Thymus (tissue), 11 donors: Measurements from ENCODE around the gene COQ5. TPM values are rescaled to one million over a fixed set of nuclear protein-coding genes. Genes with fewer than 3 reads are reported as not detected.
A peak's percentile ranks its signal among the peaks of the same experiment; 100 is the strongest.

Experiments
- DNase-seq, 9 donors: peaks; one replicate each; pipeline ENCODE4 v3.0.0-alpha.2; 2013; ENCODE audit warnings: low spot score in 9 of 9, low read depth in 6 of 9, missing footprints in 1 of 9
- H3K27ac ChIP-seq, 2 donors: one replicate each; pipeline ENCODE4 v1.5.1; 2013; ENCODE audit warnings: control low read depth in 1 of 2, low read depth in 1 of 2, low read length in 1 of 2, mild to moderate bottlenecking in 1 of 2, moderate library complexity in 1 of 2
- H3K27me3 ChIP-seq, 2 donors: one replicate each; pipeline ENCODE4 v1.5.1; 2013; ENCODE audit warnings: low read length in 1 of 2; ENCODE audit not compliant: control insufficient read depth in 2 of 2, insufficient read depth in 1 of 2
- H3K36me3 ChIP-seq, 2 donors: one replicate each; pipeline ENCODE4 v1.5.1; 2013; ENCODE audit warnings: low read length in 1 of 2, mild to moderate bottlenecking in 1 of 2, moderate library complexity in 1 of 2; ENCODE audit not compliant: control insufficient read depth in 2 of 2, insufficient read depth in 2 of 2
- H3K4me1 ChIP-seq, 2 donors: one replicate each; pipeline ENCODE4 v1.5.1; 2013; ENCODE audit warnings: low read length in 2 of 2; ENCODE audit not compliant: control insufficient read depth in 2 of 2, insufficient read depth in 2 of 2
- H3K4me3 ChIP-seq, 2 donors: one replicate each; pipeline ENCODE4 v1.5.1; 2013; ENCODE audit warnings: low read length in 2 of 2, control low read depth in 1 of 2, mild to moderate bottlenecking in 1 of 2
- H3K9me3 ChIP-seq, 2 donors: one replicate each; pipeline ENCODE4 v1.5.1; 2013; ENCODE audit warnings: low read length in 1 of 2, mild to moderate bottlenecking in 1 of 2; ENCODE audit not compliant: control insufficient read depth in 2 of 2, insufficient read depth in 1 of 2
- WGBS: extraction: QIAGEN DNeasy Blood & Tissue Kit; methylation state at CpG from one replicate; pipeline ENCODE4 v1.1.7; 2013; 5-methylcytosine and 5-hydroxymethylcytosine counted together
- polyA plus RNA-seq: library from polyadenylated mRNA; stranded (reverse); fragments of 200-250 nt; gene quantifications from one replicate; pipeline ENCODE4 v1.2.3, GENCODE V29; 2013
- total RNA-seq: library from RNA; stranded (reverse); fragments of 120-200 nt; gene quantifications from one replicate; pipeline ENCODE4 v1.2.4, GENCODE V29; 2013
- donor health status: healthy.

The COQ5 gene
- total and polyA plus RNA-seq, 2 donors: 32.6 to 47.5 TPM

DNA sequence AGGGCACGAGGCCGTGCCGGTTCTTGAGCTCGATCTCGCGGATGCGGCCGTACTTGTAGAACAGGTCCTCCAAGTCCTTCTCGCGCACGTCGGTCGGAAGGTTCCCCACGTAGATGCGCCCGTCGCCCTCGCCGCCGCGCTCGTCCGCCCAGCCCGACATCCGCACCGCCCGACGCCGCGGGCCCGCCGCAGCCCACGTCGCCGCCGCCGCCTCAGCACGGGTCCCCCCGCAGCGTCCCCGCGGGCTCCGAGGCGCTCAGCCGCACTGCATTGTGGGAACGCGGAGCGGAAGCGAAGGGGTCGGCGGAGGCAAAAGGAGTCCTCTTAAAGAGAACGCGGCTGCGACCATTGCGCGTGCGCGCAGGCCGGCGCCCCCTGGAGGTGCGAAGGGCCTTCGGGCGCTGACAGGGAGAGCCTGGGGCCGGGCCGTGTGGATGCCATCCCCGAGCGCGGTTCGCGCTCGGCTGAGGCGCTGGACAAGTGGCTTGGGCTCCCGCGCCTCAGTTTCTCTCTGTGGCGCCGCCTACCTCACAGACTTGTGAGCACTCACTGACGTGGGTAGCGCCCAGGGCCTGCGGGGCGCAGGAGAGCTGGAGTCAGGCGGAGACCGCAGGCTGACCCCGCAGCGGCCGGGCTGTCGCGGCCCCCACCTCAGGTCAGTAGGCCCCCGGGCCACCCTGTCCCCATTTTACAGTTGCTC lies 59.4 kb downstream of the COQ5 start, which contains the start of gene SRSF9:
TSS of gene SRSF9 (minus strand) at position 299 of the 700 bp plus-strand sequence. CDS start at position 160, 139 bp downstream.
- H3K4me1 ChIP-seq: peaks cover 14 to 22% of the 10 kb centered on the region in 2 donors

GRCh38 chr12:120468821-120469449 lies 60.0 kb downstream of the COQ5 start:
- peak in 3 of 9 donors; percentile 15 to 72 (median 31) for DNase-seq

More for the DNA sequence above, 59.4 kb downstream of the COQ5 start, which contains the start of gene SRSF9:
- Histone ChIP-seq H3K27ac (peak within 1 kb of the TSS; percentile 94 to 96), H3K27me3 (no peaks in the 10 kb centered on the region), H3K9me3 (no peaks in the 10 kb centered on the region), H3K36me3 (peaks cover 20 to 32% of the 10 kb centered on the region in 2 donors), H3K4me3 (peak within 1 kb of the TSS; percentile 67 to 91)
- DNase-seq: peak; percentile 92 to 99 (median 98)
- under 1% methylated on average over 88 of the region's 88 CpGs for WGBS

GRCh38 chr12:120468325-120468820 lies 60.6 kb downstream of the COQ5 start:
- peak overlapping the region; percentile 94 to 96 for H3K27ac ChIP-seq
- peak overlapping the region; percentile 67 to 91 for H3K4me3 ChIP-seq
- DNase-seq: peak in 2 of 9 donors; percentile 12 to 37
- peaks cover 14 to 22% of the 10 kb centered on the region in 2 donors for H3K4me1 ChIP-seq
- peaks cover 30 to 44% of the 10 kb centered on the region in 2 donors for H3K36me3 ChIP-seq
- H3K27me3 ChIP-seq: no peaks in the 10 kb centered on the region
- no peaks in the 10 kb centered on the region for H3K9me3 ChIP-seq
- WGBS: 4% methylated on average over 23 of the region's 23 CpGs

More at GRCh38 chr12:120468821-120469449, 60.0 kb downstream of the COQ5 start:
- Histone ChIP-seq H3K9me3 (no peaks in the 10 kb centered on the region), H3K4me3 (peak overlapping the region; percentile 67 to 91), H3K27ac (peak overlapping the region; percentile 94 to 96), H3K27me3 (no peaks in the 10 kb centered on the region), H3K36me3 (peaks cover 24 to 38% of the 10 kb centered on the region in 2 donors), H3K4me1 (peaks cover 14 to 22% of the 10 kb centered on the region in 2 donors)
- WGBS: under 1% methylated on average over 56 of the region's 57 CpGs

GRCh38 chr12:120467439-120467838 lies 61.5 kb downstream of the COQ5 start:
- peaks cover 39 to 53% of the 10 kb centered on the region in 2 donors for H3K36me3 ChIP-seq
- H3K4me3 ChIP-seq: no peak overlapping the region
- H3K4me1 ChIP-seq: peaks cover 14 to 22% of the 10 kb centered on the region in 2 donors
- 98% methylated on average over 6 of the region's 6 CpGs for WGBS
- H3K27me3 ChIP-seq: no peaks in the 10 kb centered on the region
- H3K27ac ChIP-seq: no peak overlapping the region
- no peak for DNase-seq
- no peaks in the 10 kb centered on the region for H3K9me3 ChIP-seq

- 83% methylated on average over 8 of the region's 8 CpGs for WGBS
- peaks cover 14 to 22% of the 10 kb centered on the region in 2 donors for H3K4me1 ChIP-seq
Observed at GRCh38 chr12:120466560-120467315, 62.2 kb downstream of the COQ5 start.

DNA sequence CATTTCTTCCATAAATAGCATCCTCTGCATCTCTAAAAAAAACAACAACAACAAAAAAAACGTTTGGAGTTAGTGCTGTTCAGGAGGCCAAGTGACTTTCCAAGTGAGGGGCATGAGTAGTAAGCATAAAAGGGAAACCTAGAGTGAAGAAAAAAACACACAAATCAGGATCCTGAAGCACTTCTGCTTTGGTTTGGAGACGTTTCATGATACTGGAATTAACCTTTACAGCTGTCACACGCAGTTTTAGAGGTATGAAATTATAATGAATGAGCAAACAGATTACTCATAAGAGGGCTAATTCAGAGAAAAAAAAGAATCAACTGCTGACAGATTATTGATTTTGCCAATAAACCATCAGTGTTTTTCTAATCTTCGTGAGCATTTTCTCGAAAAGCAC lies 63.2 kb downstream of the COQ5 start:
- Histone ChIP-seq H3K4me3 (no peak overlapping the region), H3K4me1 (peaks cover 14 to 20% of the 10 kb centered on the region in 2 donors), H3K36me3 (peaks cover 49 to 70% of the 10 kb centered on the region in 2 donors), H3K9me3 (no peaks in the 10 kb centered on the region), H3K27ac (no peak overlapping the region), H3K27me3 (no peaks in the 10 kb centered on the region)
- 77% methylated on average over 5 of the region's 5 CpGs for WGBS
- no peak for DNase-seq

More at GRCh38 chr12:120466560-120467315, 62.2 kb downstream of the COQ5 start:
- peaks cover 45 to 60% of the 10 kb centered on the region in 2 donors for H3K36me3 ChIP-seq
- DNase-seq: peak in 3 of 9 donors; percentile 17 to 42 (median 28)
- H3K27me3 ChIP-seq: no peaks in the 10 kb centered on the region
- H3K4me3 ChIP-seq: no peak overlapping the region
- no peak overlapping the region for H3K27ac ChIP-seq
- H3K9me3 ChIP-seq: no peaks in the 10 kb centered on the region

DNA sequence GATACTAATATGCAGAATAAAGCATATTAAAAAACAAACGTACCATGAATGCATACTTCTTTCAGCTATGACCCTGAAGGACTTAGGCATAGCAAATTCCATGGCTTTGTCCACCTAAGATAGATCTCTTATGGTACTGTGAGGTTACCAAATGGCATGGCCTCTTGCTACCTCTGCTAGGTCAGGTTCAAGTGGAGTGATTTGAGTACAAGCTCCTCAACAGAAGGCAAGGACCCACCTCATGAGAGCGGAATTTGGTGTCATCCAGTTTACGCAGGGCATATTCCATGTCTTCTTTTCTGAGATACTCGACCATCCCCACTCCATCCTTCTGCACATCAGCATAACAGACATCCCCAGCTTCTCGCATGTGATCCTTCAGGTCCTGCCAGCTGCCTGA lies 65.2 kb downstream of the COQ5 start:
- peaks cover 67 to 86% of the 10 kb centered on the region in 2 donors for H3K36me3 ChIP-seq
- WGBS: 98% methylated on average over 5 of the region's 5 CpGs
- H3K4me1 ChIP-seq: peaks cover 9 to 12% of the 10 kb centered on the region in 2 donors

GRCh38 chr12:120462099-120462640 lies 66.8 kb downstream of the COQ5 start:
- WGBS: 98% methylated on average over 3 of the region's 3 CpGs
- H3K36me3 ChIP-seq: peaks cover 80 to 94% of the 10 kb centered on the region in 2 donors

More for the DNA sequence above, 65.2 kb downstream of the COQ5 start:
- Histone ChIP-seq H3K4me3 (no peak overlapping the region), H3K27me3 (no peaks in the 10 kb centered on the region), H3K9me3 (no peaks in the 10 kb centered on the region), H3K27ac (no peak overlapping the region)
- DNase-seq: no peak

More at GRCh38 chr12:120462099-120462640, 66.8 kb downstream of the COQ5 start:
- Histone ChIP-seq H3K4me3 (no peak overlapping the region), H3K27me3 (no peaks in the 10 kb centered on the region), H3K9me3 (no peaks in the 10 kb centered on the region), H3K27ac (no peak overlapping the region), H3K4me1 (peaks cover 0 to 2% of the 10 kb centered on the region in 2 donors)
- no peak for DNase-seq
